ENCODE measurements around the gene PEF1. TPM values are rescaled to one million over a fixed set of nuclear protein-coding genes. Genes with fewer than 3 reads are reported as not detected.

The PEF1 gene
- total and polyA plus RNA-seq, 2 experiments from 2014 or later = 22.3 to 68.5 TPM

DNA sequence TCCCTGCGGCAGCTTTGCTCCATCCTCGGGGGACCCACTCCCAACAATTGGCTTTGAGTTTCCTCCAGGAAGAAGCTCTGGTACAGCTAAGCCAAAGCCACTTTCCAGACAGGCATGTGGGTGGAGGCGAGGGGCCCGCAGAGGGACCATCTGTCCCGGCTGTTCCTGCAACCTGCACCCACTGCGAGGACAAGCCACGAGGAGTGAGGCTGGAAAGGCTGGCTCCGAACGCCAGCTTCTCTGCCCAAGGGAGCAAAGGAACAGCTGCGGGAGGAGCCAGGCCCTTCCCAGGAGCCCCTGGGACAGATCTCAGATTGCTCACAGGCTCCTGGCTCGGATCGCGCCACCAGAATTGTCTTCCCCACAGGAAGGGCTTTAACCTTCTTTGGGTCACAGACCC, 28.3 kb upstream of the PEF1 start:
- Histone ChIP-seq H3K4me3 (no peak overlapping the region), H3K9me2 (ENCODE audit: insufficient read depth) (no peaks in the 10 kb centered on the region), H4K20me1 (replicated peaks; ENCODE audit: insufficient read depth) (no peaks in the 10 kb centered on the region), H3K4me2 (no peak overlapping the region), H3K27ac (ENCODE audit: low read depth) (no peak overlapping the region), H3F3A (replicated peaks; ENCODE audit: low read depth) (no peaks in the 10 kb centered on the region), H3K36me3 (ENCODE audit: insufficient read depth) (no peaks in the 10 kb centered on the region), H2AFZ (no peak overlapping the region), H3K4me1 (ENCODE audit: insufficient read depth) (peaks cover 14% of the 10 kb centered on the region), H3K27me3 (ENCODE audit: insufficient read depth) (no peaks in the 10 kb centered on the region), H3K79me2 (replicated peaks; ENCODE audit: insufficient read depth) (no peaks in the 10 kb centered on the region)
- ATAC-seq (no peak), DNase-seq (ENCODE audit: low spot score) (peak; percentile 20)
- Mint-ChIP-seq H3K4me3 (no peak overlapping the region), H3K4me1 (peaks cover 26% of the 10 kb centered on the region), H3K27ac (no peak overlapping the region), H3K27me3 (ENCODE audit: insufficient read depth, low read depth, poor library complexity) (peaks cover 12% of the 10 kb centered on the region), H3K36me3 (ENCODE audit: low read depth) (no peaks in the 10 kb centered on the region), H3K9me3 (no peaks in the 10 kb centered on the region)
- TF ChIP-seq ZNF114 (CRISPR knock-in tag; IDR thresholded peaks at IDR 0.05) = no peak
- TF ChIP-seq, protein P1, sequence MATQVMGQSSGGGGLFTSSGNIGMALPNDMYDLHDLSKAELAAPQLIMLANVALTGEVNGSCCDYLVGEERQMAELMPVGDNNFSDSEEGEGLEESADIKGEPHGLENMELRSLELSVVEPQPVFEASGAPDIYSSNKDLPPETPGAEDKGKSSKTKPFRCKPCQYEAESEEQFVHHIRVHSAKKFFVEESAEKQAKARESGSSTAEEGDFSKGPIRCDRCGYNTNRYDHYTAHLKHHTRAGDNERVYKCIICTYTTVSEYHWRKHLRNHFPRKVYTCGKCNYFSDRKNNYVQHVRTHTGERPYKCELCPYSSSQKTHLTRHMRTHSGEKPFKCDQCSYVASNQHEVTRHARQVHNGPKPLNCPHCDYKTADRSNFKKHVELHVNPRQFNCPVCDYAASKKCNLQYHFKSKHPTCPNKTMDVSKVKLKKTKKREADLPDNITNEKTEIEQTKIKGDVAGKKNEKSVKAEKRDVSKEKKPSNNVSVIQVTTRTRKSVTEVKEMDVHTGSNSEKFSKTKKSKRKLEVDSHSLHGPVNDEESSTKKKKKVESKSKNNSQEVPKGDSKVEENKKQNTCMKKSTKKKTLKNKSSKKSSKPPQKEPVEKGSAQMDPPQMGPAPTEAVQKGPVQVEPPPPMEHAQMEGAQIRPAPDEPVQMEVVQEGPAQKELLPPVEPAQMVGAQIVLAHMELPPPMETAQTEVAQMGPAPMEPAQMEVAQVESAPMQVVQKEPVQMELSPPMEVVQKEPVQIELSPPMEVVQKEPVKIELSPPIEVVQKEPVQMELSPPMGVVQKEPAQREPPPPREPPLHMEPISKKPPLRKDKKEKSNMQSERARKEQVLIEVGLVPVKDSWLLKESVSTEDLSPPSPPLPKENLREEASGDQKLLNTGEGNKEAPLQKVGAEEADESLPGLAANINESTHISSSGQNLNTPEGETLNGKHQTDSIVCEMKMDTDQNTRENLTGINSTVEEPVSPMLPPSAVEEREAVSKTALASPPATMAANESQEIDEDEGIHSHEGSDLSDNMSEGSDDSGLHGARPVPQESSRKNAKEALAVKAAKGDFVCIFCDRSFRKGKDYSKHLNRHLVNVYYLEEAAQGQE (IDR thresholded peaks at IDR 0.05; ENCODE audit: unreplicated experiment) = no peak

DNA sequence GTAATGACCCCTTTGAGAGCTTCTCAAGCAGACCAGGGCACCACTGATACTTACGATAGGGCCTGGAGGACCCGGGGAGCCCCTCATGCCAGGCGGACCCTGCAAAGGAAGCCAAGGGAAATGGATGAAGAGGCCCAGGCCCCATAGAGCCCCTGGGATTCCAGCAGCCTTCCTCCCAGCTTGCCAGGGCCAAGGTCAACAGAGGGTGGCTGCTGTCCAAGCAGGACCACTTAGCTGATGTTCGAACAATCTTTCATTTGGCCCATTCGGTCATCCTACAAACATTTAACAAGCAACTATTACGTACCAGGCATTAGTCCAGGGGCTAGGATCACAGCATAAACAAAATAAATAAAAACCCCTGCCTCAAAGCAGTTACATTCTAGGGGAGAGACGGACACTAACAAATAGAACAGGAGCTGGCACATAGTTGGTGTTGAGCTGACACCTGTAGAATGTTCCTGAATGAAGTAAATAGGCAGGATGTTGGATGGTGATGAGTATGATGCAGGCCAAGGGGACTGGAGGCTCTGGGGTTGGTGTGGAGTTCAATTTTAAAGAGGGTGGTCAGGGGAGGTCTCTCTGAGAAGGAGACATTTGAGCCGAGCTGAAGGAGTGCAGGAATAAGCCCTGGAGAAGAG, 27.0 kb upstream of the PEF1 start:
- ATAC-seq (no peak), DNase-seq (ENCODE audit: low spot score) (no peak)
- no peaks in the 10 kb centered on the region for H4K20me1 ChIP-seq (replicated peaks; ENCODE audit: insufficient read depth)
- no peaks in the 10 kb centered on the region for H3K27me3 ChIP-seq (ENCODE audit: insufficient read depth)
- no peaks in the 10 kb centered on the region for H3K36me3 ChIP-seq (ENCODE audit: insufficient read depth)
- H3K79me2 ChIP-seq (replicated peaks; ENCODE audit: insufficient read depth) = no peaks in the 10 kb centered on the region
- no peaks in the 10 kb centered on the region for H3K9me2 ChIP-seq (ENCODE audit: insufficient read depth)
- no peak overlapping the region for H3K27ac ChIP-seq (ENCODE audit: low read depth)
- no peaks in the 10 kb centered on the region for H3K36me3 Mint-ChIP-seq (ENCODE audit: low read depth)
- H2AFZ ChIP-seq = no peak overlapping the region
- H3K4me2 ChIP-seq = no peak overlapping the region
- H3K27me3 Mint-ChIP-seq (ENCODE audit: insufficient read depth, low read depth, poor library complexity) = peaks cover 12% of the 10 kb centered on the region
- H3K27ac Mint-ChIP-seq = no peak overlapping the region
- no peak overlapping the region for H3K4me3 ChIP-seq
- H3K4me1 ChIP-seq (ENCODE audit: insufficient read depth) = peaks cover 14% of the 10 kb centered on the region
- H3F3A ChIP-seq (replicated peaks; ENCODE audit: low read depth) = no peaks in the 10 kb centered on the region
- H3K9me3 Mint-ChIP-seq = no peaks in the 10 kb centered on the region
- no peak overlapping the region for H3K4me3 Mint-ChIP-seq
- peaks cover 29% of the 10 kb centered on the region for H3K4me1 Mint-ChIP-seq
- TF ChIP-seq EZH2phosphoT487 (IDR thresholded peaks at IDR 0.05; ENCODE audit: unreplicated experiment) = no peak
- TF ChIP-seq, protein P1 (IDR thresholded peaks at IDR 0.05; ENCODE audit: unreplicated experiment) = no peak
- no peak for TF ChIP-seq ZNF114 (CRISPR knock-in tag; IDR thresholded peaks at IDR 0.05)
- TF ChIP-seq, protein P2, sequence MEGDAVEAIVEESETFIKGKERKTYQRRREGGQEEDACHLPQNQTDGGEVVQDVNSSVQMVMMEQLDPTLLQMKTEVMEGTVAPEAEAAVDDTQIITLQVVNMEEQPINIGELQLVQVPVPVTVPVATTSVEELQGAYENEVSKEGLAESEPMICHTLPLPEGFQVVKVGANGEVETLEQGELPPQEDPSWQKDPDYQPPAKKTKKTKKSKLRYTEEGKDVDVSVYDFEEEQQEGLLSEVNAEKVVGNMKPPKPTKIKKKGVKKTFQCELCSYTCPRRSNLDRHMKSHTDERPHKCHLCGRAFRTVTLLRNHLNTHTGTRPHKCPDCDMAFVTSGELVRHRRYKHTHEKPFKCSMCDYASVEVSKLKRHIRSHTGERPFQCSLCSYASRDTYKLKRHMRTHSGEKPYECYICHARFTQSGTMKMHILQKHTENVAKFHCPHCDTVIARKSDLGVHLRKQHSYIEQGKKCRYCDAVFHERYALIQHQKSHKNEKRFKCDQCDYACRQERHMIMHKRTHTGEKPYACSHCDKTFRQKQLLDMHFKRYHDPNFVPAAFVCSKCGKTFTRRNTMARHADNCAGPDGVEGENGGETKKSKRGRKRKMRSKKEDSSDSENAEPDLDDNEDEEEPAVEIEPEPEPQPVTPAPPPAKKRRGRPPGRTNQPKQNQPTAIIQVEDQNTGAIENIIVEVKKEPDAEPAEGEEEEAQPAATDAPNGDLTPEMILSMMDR (conservative IDR thresholded peaks at IDR 0.05; ENCODE audit: low read depth in 2 of 2) = no peak
- TF ChIP-seq STAT1 (IDR thresholded peaks at IDR 0.05; ENCODE audit: unreplicated experiment) = no peak
- no peak for TF ChIP-seq EZH2 (IDR thresholded peaks at IDR 0.05; ENCODE audit: low read depth, unreplicated experiment)
- TF ChIP-seq, protein P3, sequence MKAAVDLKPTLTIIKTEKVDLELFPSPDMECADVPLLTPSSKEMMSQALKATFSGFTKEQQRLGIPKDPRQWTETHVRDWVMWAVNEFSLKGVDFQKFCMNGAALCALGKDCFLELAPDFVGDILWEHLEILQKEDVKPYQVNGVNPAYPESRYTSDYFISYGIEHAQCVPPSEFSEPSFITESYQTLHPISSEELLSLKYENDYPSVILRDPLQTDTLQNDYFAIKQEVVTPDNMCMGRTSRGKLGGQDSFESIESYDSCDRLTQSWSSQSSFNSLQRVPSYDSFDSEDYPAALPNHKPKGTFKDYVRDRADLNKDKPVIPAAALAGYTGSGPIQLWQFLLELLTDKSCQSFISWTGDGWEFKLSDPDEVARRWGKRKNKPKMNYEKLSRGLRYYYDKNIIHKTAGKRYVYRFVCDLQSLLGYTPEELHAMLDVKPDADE (IDR thresholded peaks at IDR 0.05) = no peak
- TF ChIP-seq CREB1 (CRISPR knock-in tag; IDR thresholded peaks at IDR 0.05; ENCODE audit: low read depth) = no peak
- TF ChIP-seq ZNF331 (CRISPR knock-in tag; IDR thresholded peaks at IDR 0.05; ENCODE audit: low read depth) = no peak
- no peak for TF ChIP-seq POLR2AphosphoS5 (IDR thresholded peaks at IDR 0.05; ENCODE audit: low read depth)
- no peak for TF ChIP-seq NANOG (IDR thresholded peaks at IDR 0.05; ENCODE audit: borderline replicate concordance)
- TF ChIP-seq JUNB (IDR thresholded peaks at IDR 0.05; ENCODE audit: unreplicated experiment) = no peak

Measured in GM23338 (cell line).